GM12878 (cell line): Measurements from ENCODE around the gene TES. TPM values are rescaled to one million over a fixed set of nuclear protein-coding genes. Genes with fewer than 3 reads are reported as not detected.
"Not testable (repeated sequence)": the region's sequence is repeated elsewhere in the genome, so short reads cannot be mapped to it uniquely, and the experiment has no call there.

ENCODE experiments used
- ATAC-seq: fragments of 200-7000 bp; cut with Tn5 transposase; 3 replicates; pipeline ENCODE4 v1.9.1; 2020; ENCODE audit warnings: mild to moderate bottlenecking, moderate library complexity
- BruUV-seq: library from RNA; stranded (reverse); fragments of 400-500 nt; replicated peaks from 2 replicates; lab custom pipeline; 2021; lab: Mats Ljungman, UMichigan
- CTCF ChIA-PET: fragments of 300-600 bp; sonication (Branson Sonifier 250); formaldehyde crosslinking; extraction: SDS; loops from one replicate; lab custom pipeline; 2021; ENCODE audit warnings: inconsistent platforms; lab: Yijun Ruan, JAX
- POLR2A ChIA-PET: fragments of 350-600 bp; formaldehyde crosslinking; extraction: SDS; loops from one replicate; lab custom pipeline; 2021; ENCODE audit warnings: inconsistent platforms; lab: Charles Lee
- RAD21 ChIA-PET: fragments of 300-600 bp; sonication (Branson Sonifier 250); formaldehyde crosslinking; loops from one replicate; lab custom pipeline; 2023; ENCODE audit warnings: antibody characterized with exemption; ENCODE audit not compliant: unreplicated experiment; lab: Charles Lee
- SMC1A ChIA-PET: fragments of 300-600 bp; sonication (Branson Sonifier 250); formaldehyde crosslinking; loops from one replicate; lab custom pipeline; 2023; ENCODE audit not compliant: unreplicated experiment, uncharacterized antibody; lab: Charles Lee
- DNase-seq: peaks from one replicate; pipeline ENCODE4 v3.0.0-alpha.2; 2011; ENCODE audit warnings: low read depth, low spot score
- FAIRE-seq: peaks from 3 replicates; lab custom pipeline; 2011; peaks lifted over from hg19 to GRCh38; lab: Jason Lieb, UNC
- H2AFZ ChIP-seq: 2 replicates; pipeline ENCODE4 v1.6.0; 2011; ENCODE audit warnings: low read depth, low read length, control low read depth; ENCODE audit not compliant: control insufficient read depth
- H3K27ac ChIP-seq: 2 replicates; pipeline ENCODE4 v1.5.1; 2011; ENCODE audit warnings: control low read depth; ENCODE audit not compliant: control insufficient read depth, insufficient read depth
- H3K27me3 ChIP-seq, 2 experiments: replicated peaks in 1 of 2; 2 replicates each; pipeline versions ENCODE4 v1.6.0 to v1.6.1; 2011; ENCODE audit warnings: low read length in 1 of 2; ENCODE audit not compliant: control insufficient read depth in 2 of 2, insufficient read depth in 2 of 2
- H3K36me3 ChIP-seq, 2 experiments: 2 replicates each; pipeline ENCODE4 v1.5.1; 2011; ENCODE audit warnings: low read length in 1 of 2; ENCODE audit not compliant: control insufficient read depth in 2 of 2, insufficient read depth in 2 of 2
- H3K4me1 ChIP-seq: 2 replicates; pipeline ENCODE4 v1.6.1; 2011; ENCODE audit warnings: mild to moderate bottlenecking, low read length, moderate library complexity, mixed read lengths; ENCODE audit not compliant: control insufficient read depth, insufficient read depth
- H3K4me2 ChIP-seq: 2 replicates; pipeline ENCODE4 v1.6.0; 2011; ENCODE audit warnings: control low read depth; ENCODE audit not compliant: control insufficient read depth, insufficient read depth
- H3K4me3 ChIP-seq: fragments of 200-600 bp; sonication (generic); 2 replicates; pipeline ENCODE4 v1.5.1; 2016
- H3K79me2 ChIP-seq: 2 replicates; pipeline ENCODE4 v1.6.0; 2011; ENCODE audit warnings: low read length; ENCODE audit not compliant: control insufficient read depth, insufficient read depth
- H3K9ac ChIP-seq: 2 replicates; pipeline ENCODE4 v1.8.0; 2011; ENCODE audit warnings: low read length, control low read depth, mixed read lengths; ENCODE audit not compliant: control insufficient read depth, insufficient read depth
- H3K9me3 ChIP-seq: replicated peaks from 3 replicates; pipeline ENCODE4 v1.5.1; 2011; ENCODE audit warnings: mild to moderate bottlenecking, low read length; ENCODE audit not compliant: control insufficient read depth, insufficient read depth
- H4K20me1 ChIP-seq: 2 replicates; pipeline ENCODE4 v1.6.0; 2011; ENCODE audit not compliant: control insufficient read depth, insufficient read depth
- CREM ChIP-seq: IDR thresholded peaks from 2 replicates; pipeline ENCODE4 v1.6.1; 2014; ENCODE audit warnings: antibody characterized with exemption, low read depth
- NFIC ChIP-seq: IDR thresholded peaks from 2 replicates; pipeline ENCODE4 v1.6.1; 2012; ENCODE audit warnings: low read depth, mild to moderate bottlenecking, inconsistent platforms, low read length, moderate library complexity
- PML ChIP-seq: IDR thresholded peaks from 2 replicates; pipeline ENCODE4 v1.6.1; 2012; ENCODE audit warnings: low read length, inconsistent platforms
- SUPT20H ChIP-seq: IDR thresholded peaks from 2 replicates; pipeline ENCODE4 v1.6.1; 2011; ENCODE audit warnings: low read depth, mild to moderate bottlenecking, low read length, moderate library complexity, borderline replicate concordance; ENCODE audit not compliant: control insufficient read depth
- WGBS: methylation state at CpG from one replicate; pipeline ENCODE4 v1.1.6; 2016; ENCODE audit warnings: low lambda C conversion rate; ENCODE audit not compliant: insufficient replicate concordance, insufficient coverage; ENCODE audit errors: missing lambda C conversion rate; 5-methylcytosine and 5-hydroxymethylcytosine counted together
- in situ Hi-C: fragments of 300-500 bp; cut with MboI; formaldehyde crosslinking; loops from 9 replicates; pipeline ENCODE4 v1.14.3; 2018; ENCODE audit warnings: mixed read lengths
- intact Hi-C: fragments of 100-400 bp; cut with micrococcal nuclease; formaldehyde crosslinking; loops from one replicate; pipeline ENCODE4 v1.14.2; 2022; ENCODE audit not compliant: unreplicated experiment
- polyA plus RNA-seq, 11 experiments: library from polyadenylated mRNA; depleted of rRNA in 4 of 11; unstranded in 6 of 11; stranded (reverse) in 5 of 11; fragments of >200 nt; fragmentation: Nextera tagmentation in 4 of 11; fragmentation: Illumina TruSeq in 1 of 11; extraction: Ambion mirVana in 4 of 11; extraction: Trizol in 1 of 11; gene quantifications; 1 replicate in 1 of 11; 2 replicates in 10 of 11; pipeline versions ENCODE4 v1.2.1 to v1.2.3, GENCODE V29; 2011 to 2016; ENCODE audit warnings: inconsistent platforms in 2 of 11, missing spikeins in 2 of 11, low read depth in 1 of 11
- total RNA-seq, 4 experiments: library from RNA; depleted of rRNA in 3 of 4; stranded (reverse); fragments of >200 nt in 3 of 4; fragmentation: Illumina TruSeq in 1 of 4; extraction: Trizol in 1 of 4; gene quantifications; 2 replicates each; pipeline versions ENCODE4 v1.2.1 to v1.2.3, GENCODE V29; 2013 to 2021
- TF ChIP-seq, protein P1 (sequence below): IDR thresholded peaks from 2 replicates; pipeline ENCODE4 v1.6.1; 2012; ENCODE audit warnings: mild to moderate bottlenecking, low read depth, low read length
- TF ChIP-seq, protein P2 (sequence below), 3 experiments: IDR thresholded peaks in 2 of 3; conservative IDR thresholded peaks in 1 of 3; 2 replicates each; pipeline ENCODE4 v1.5.1; 2011; ENCODE audit warnings: low read depth in 3 of 3, low read length in 3 of 3, mild to moderate bottlenecking in 3 of 3, control low read depth in 2 of 3, moderate library complexity in 2 of 3, inconsistent platforms in 1 of 3, mixed read lengths in 1 of 3; ENCODE audit not compliant: control insufficient read depth in 2 of 3, insufficient read depth in 1 of 3; ENCODE audit errors: extremely low read depth in 1 of 3

TES gene
- total and polyA plus RNA-seq, 10 of the 15 experiments (the other 5 are each of a cell fraction or from before 2014, with no cell fraction given): 31.2 to 77.5 (median 59.2) TPM

- ATAC-seq: no peak
- in situ Hi-C loops (no loop called here), intact Hi-C loops (no loop called here)
- WGBS: 14% methylated on average over 3 of the region's 3 CpGs
- CTCF ChIA-PET: no interaction called here
- Histone ChIP-seq H3K4me2 (no peak overlapping the region), H3K36me3 (no peaks in the 10 kb centered on the region), H2AFZ (no peak overlapping the region), H3K9me3 (no peaks in the 10 kb centered on the region; the same call in 2 of the 3 replicates), H4K20me1 (no peaks in the 10 kb centered on the region), H3K79me2 (no peaks in the 10 kb centered on the region), H3K27me3 (no peaks in the 10 kb centered on the region), H3K27ac (no peak overlapping the region), H3K4me1 (no peaks in the 10 kb centered on the region), H3K4me3 (no peak overlapping the region), H3K9ac (no peak overlapping the region)
- POLR2A ChIA-PET: no interaction called here
- TF ChIP-seq, protein P1, sequence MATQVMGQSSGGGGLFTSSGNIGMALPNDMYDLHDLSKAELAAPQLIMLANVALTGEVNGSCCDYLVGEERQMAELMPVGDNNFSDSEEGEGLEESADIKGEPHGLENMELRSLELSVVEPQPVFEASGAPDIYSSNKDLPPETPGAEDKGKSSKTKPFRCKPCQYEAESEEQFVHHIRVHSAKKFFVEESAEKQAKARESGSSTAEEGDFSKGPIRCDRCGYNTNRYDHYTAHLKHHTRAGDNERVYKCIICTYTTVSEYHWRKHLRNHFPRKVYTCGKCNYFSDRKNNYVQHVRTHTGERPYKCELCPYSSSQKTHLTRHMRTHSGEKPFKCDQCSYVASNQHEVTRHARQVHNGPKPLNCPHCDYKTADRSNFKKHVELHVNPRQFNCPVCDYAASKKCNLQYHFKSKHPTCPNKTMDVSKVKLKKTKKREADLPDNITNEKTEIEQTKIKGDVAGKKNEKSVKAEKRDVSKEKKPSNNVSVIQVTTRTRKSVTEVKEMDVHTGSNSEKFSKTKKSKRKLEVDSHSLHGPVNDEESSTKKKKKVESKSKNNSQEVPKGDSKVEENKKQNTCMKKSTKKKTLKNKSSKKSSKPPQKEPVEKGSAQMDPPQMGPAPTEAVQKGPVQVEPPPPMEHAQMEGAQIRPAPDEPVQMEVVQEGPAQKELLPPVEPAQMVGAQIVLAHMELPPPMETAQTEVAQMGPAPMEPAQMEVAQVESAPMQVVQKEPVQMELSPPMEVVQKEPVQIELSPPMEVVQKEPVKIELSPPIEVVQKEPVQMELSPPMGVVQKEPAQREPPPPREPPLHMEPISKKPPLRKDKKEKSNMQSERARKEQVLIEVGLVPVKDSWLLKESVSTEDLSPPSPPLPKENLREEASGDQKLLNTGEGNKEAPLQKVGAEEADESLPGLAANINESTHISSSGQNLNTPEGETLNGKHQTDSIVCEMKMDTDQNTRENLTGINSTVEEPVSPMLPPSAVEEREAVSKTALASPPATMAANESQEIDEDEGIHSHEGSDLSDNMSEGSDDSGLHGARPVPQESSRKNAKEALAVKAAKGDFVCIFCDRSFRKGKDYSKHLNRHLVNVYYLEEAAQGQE: no peak
- TF ChIP-seq, protein P2, sequence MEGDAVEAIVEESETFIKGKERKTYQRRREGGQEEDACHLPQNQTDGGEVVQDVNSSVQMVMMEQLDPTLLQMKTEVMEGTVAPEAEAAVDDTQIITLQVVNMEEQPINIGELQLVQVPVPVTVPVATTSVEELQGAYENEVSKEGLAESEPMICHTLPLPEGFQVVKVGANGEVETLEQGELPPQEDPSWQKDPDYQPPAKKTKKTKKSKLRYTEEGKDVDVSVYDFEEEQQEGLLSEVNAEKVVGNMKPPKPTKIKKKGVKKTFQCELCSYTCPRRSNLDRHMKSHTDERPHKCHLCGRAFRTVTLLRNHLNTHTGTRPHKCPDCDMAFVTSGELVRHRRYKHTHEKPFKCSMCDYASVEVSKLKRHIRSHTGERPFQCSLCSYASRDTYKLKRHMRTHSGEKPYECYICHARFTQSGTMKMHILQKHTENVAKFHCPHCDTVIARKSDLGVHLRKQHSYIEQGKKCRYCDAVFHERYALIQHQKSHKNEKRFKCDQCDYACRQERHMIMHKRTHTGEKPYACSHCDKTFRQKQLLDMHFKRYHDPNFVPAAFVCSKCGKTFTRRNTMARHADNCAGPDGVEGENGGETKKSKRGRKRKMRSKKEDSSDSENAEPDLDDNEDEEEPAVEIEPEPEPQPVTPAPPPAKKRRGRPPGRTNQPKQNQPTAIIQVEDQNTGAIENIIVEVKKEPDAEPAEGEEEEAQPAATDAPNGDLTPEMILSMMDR (IDR thresholded peaks at IDR 0.05 in 2 of 3, conservative IDR thresholded peaks at IDR 0.05 in 1 of 3; ENCODE audit: control insufficient read depth in 2 of 3, extremely low read depth in 1 of 3, insufficient read depth in 1 of 3, low read depth in 3 of 3, low read length in 3 of 3): no peak
- TF ChIP-seq NFIC (no peak), SUPT20H (no peak), CREM (no peak), PML (no peak)
- RAD21 ChIA-PET: no interaction called here
- SMC1A ChIA-PET: no interaction called here
- DNase-seq: no peak
- BruUV-seq: no TSS peak
- no peak for FAIRE-seq
Observed at GRCh38 chr7:116293633-116294032, 83.3 kb downstream of the TES start.

DNA sequence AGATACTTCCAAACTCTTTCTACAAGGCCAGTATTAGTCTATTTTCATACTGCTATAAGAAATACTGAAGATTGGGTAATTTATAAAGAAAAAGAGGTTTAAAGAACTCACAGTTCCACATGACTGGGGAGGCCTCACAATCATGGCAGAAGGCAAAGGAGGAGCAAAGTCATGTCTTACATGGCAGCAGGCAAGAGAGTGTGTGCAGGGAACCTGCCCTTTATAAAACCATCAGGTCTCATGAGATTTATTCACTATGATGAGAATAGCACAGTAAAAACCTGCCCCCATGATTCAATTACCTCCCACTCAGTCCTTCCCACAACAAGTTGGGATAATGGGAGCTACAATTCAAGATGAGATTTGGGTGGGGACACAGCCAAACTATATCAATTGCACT is 85.6 kb downstream of the TES start:
- DNase-seq, CTCF ChIA-PET, H3K27ac ChIP-seq, H2AFZ ChIP-seq, SMC1A ChIA-PET, H3K27me3 ChIP-seq, FAIRE-seq, H3K4me3 ChIP-seq, H4K20me1 ChIP-seq, H3K36me3 ChIP-seq, H3K79me2 ChIP-seq, H3K4me2 ChIP-seq, ATAC-seq, RAD21 ChIA-PET, in situ Hi-C loops, H3K9ac ChIP-seq, intact Hi-C loops, POLR2A ChIA-PET, BruUV-seq, H3K9me3 ChIP-seq, H3K4me1 ChIP-seq: not testable (repeated sequence)
